M059J (cell line): Measurements from ENCODE around the gene MAP4K1. TPM values are rescaled to one million over a fixed set of nuclear protein-coding genes. Genes with fewer than 3 reads are reported as not detected.
"Not testable (repeated sequence)": the region's sequence is repeated elsewhere in the genome, so short reads cannot be mapped to it uniquely, and the experiment has no call there.

ENCODE experiments used
- DNase-seq: peaks from one replicate; pipeline ENCODE4 v3.0.0-alpha.2; 2012; ENCODE audit warnings: low read depth
- total RNA-seq: library from RNA; depleted of rRNA; stranded (reverse); fragments of >200 nt; shearing (Covaris generic); gene quantifications from 2 replicates; pipeline ENCODE4 v1.2.3, GENCODE V29; 2014

Gene MAP4K1
- total RNA-seq, 1 experiment from 2014 or later: 0.22 TPM

DNA sequence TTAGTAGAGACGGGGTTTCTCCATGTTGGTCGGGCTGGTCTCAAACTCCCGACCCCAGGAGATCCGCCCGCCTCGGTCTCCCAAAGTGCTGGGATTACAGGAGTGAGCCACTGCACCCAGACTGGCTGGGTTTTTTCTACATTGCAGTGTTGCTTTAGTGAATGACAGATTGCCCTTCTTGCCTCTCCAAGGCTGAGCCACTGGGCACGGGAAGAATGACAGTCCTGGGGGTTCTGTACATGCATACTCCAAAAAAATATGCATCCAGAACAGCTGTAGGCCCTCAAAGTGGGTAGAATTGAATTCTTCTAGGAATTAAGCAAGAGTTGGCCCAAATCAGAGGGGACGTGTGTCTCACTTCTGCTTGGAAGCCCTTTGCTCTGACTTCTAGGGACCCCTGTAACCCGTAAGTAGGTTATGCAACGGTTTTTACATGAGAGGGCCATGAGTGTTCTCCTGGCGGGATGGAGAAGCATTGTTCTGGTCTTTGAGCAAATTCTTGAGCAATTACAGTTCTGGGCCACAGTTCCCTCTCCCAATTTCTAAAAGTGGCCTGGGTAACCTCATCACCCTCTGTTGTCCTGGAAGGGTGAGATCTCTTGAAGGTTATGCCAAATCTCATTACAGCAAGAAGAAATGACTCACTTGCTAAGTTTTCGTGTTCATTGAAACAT, 33.3 kb upstream of the MAP4K1 start:
- peak; percentile 96 for DNase-seq

DNA sequence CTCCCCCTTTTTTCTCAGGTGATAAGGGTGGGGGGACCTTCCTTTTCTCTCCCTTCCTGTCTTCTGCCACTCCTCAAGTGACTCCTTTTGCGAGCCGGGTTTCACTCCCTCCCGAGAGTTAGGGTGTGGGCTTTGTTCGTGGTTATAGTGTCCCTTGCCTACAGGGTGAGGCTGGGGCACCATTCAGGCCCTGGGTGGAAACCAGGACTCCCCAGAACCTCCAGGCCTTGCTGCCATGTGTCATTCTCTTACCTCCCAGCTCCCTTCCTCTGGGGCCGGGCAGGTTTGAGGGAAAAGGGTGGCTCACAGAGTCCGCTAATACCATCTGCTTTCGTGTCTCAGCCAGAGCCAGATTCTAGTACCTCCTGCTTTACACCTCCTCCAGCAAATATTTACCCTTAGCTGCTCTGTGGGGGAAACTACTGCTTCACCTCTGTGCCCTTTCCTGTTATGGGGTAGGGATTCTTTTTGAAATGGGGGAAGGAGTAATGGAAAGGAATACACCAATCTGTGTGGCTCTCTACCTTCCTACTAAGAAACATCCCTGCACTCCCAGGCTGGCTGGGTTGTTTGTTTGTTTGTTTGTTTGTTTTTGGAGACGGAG, 32.5 kb upstream of the MAP4K1 start:
- peak; percentile 71 for DNase-seq

DNA sequence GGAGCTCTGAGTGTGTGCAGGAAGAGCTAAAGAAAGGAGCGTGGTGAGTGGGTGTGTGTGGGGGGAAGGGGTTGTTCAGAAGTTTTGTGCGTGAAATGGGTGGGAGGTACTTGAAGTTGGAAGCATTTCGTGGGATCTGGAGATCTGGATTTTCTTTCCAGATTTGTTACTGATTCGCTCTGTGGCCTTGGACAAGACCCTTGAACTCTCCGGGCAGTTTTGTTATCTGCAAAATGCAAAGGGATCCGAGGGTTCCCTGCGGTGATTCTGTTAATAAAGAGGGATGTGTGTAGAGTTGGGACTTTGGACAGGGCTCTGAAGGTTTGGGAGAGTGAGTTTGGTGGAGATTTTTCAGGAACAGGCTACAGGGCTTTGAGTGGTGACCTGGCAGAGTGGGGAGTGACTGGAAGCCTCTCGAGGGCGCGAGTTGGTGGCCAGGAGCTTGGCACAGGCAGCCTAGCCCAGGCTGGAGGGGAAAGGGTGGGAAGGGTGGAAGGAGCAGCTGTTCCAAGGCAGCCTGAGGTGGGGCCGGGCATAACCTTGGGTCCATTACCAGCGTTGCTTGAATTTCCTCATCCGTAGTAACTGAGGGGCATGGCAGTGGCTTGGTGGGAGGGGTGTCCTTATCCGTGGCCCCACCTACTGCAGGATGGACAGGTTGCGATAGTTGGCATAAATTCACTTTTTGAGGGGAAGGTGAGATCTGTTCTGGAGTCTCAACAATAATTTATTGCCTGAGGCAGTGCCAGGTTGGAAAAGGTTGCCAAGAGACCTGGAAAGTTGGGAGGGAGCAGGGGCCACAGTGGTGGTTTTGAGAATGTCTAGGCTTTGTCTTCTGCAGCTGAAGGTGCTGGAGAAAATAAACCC, 31.8 kb upstream of the MAP4K1 start:
- peak; percentile 83 for DNase-seq

DNA sequence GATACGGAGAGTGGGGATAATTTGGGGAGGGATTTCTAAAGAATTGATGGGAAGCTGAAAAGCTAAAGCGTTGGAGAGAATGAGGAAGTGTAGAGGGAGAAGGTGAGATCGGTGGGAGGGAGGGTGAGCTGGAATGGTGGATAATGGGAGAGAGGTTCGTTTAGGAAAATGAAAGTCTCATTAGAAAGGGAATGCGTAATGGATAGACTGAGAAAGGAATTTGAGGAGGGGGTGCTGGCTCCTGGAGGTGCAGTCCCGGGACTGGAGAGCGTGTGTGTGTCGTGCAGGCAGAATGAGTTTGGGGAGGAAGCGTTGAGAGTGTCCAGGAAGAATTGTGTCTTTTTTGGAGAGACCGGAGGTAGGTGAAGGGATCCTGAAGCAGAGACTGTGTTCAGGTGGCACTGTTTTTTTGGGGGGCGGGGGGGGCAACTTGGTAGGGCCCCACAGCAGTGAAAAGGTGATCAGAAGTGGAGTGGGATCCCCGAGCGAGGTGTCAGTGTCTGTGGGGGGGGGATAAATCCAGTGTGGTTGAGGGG, 31.1 kb upstream of the MAP4K1 start:
- peak; percentile 37 for DNase-seq

DNA sequence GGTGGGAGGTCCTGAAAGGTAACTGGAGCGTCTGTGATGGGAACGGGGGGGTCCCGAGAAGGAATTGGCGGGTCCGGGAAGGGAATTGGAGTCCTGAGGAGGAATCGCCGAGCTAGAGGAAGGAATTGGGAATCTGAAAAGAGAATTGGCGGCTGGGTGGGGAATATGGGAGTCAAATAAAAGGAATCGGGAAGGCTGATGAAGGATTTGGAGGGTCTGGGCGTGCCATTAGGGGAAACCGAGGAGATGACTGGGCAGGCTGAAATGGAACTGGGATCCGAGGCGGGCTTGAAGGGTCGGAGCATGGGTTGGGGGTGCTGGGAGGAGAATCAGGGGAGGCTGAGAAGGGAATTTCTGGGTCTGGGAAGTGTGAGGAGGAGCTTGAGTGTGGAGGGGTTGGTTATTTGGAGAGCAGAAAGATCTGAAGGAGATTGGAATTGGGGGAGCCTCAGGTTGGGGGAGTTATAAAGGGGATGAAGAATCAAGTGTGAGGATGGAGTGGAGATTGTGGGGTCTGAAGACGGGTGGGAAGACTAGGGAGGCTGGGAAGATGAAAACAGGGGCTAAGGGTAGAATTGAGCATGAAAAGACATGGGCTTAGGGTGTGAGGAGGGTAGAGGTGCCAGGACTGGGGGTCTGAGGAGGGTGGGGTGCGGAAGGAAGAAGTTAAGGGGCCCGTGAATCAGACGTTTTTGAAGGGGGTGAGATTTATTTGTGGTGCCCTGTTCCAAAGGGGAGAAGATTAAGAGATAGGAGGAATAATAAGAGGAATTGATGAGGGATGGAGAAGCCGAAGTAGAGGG, 30.4 kb upstream of the MAP4K1 start:
- no peak for DNase-seq

DNA sequence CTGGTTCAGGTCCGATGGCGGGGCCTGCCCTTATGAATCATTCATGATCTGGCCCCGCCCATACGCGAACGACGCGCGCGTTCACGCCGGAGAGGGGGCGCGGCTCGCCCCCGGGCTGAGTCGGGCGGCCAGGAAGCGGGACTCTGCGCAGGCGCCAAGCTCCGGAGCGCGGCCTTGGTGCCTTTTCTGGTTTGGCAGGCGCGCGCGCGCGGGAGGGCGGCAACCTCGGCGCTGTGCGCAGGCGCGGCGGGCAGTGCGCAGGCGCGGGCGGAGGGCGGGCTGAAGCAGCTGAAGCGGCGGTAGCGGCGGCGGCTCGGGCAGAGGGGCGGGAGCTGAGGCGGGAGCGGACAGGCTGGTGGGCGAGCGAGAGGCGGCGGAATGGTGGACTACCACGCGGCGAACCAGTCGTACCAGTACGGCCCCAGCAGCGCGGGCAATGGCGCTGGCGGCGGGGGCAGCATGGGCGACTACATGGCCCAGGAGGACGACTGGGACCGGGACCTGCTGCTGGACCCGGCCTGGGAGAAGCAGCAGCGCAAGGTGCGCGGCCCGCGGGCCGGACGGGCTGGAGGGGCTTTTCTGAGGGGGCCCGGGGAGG, 29.7 kb upstream of the MAP4K1 start, which contains the start of gene ACTN4:
Gene ACTN4 (plus strand): TSS at position 282 of the 598 bp plus-strand sequence. CDS start 97 bp downstream, at position 379.
- DNase-seq: peak; percentile 94

DNA sequence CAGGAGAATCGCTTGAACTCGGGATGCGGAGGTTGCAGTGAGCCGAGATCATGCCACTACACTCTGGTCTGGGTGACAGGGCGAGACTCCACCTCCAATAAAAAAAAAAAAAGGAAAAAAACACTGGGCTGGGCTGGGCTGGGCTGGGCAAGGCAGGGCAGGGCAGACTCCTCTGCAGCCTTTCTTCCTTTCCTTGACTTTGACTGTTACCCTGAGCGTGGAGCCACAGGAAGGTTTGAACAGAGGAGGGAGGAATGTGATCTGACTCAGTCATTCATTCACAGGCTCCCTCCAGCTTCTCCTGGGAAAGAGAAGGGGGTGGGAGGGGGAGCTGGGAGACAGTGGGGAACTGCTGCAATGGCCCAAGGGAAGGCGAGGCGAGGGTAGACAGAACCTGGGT, 27.0 kb upstream of the MAP4K1 start:
- peak; percentile 41 for DNase-seq

DNA sequence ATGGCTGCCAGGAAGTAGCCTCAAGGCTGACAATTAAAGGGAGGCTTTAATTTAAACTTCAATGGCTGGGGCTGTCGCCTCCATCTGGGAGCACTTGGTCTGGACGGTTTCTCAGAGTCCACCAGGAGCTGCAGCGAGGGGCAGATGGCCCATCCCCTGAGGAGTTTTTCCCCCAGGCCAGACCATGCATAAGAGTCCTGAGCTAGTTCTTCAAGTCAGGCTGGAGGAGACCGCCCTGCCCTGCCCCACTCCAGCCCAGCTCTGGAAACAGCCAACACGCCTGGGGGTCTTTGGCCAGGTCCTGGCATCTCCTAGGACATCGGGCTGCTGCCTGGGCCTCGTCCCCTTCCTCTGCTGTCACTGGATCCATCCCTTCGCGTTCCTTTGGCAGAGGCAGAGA, 24.4 kb upstream of the MAP4K1 start:
- DNase-seq: no peak

DNA sequence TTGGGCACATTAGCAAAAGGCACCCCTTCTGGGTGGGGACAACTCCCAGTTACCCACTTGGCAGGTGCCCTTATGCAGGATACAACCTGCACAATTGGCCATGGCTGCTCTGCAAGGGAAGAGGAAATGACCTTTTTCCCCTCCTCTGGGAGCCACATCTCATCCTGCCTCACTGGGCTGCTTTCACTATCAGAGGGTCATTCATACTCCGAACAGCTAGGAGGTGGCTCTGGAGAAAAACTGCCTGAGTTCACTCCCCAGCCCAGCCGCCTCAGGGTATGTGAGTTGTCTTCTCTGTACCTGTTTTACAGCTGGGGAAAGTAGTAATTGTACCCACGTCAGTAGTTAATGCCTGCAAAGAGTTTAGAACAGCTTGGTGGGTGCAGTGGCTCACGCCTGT, 22.6 kb upstream of the MAP4K1 start:
- DNase-seq: no peak

DNA sequence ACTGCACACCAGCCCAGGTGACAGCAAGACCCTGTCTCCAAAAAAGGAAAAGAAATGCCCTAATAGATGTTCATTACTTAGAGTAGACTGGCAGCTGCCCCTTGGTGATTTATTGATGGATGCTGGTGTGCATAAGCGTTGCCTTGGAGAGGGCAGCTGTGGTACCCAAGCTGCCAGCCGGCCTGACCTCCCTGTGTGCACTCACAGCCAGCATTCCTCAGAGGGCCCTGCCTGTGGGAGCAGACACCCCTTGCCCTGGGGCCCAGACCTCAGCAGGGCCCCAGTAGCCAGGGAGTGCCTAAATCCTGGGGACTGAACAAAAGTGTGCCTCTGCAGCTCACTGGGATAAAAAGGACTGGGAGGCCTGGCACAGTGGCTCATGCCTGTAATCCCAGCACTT, 21.9 kb upstream of the MAP4K1 start:
- DNase-seq: no peak

DNA sequence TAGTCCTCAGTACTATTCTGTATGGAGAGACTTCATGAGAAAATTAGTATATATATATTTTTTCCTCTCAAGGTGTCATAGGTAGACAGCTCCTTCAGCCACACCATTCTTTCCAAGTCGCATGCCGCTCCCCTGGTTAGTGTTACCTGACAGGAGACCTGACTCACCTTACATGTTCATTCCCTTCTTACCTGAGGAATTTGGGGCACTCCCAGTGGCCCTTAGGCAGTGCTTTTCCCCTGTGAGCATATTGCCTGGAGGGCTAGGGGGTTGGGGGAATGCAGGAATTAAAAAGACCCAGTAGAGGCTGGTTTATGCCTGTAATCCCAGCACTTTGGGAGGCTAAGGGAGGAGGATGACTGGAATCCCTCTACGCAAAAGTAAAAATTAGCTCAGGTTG, 20.7 kb upstream of the MAP4K1 start:
- DNase-seq: no peak

DNA sequence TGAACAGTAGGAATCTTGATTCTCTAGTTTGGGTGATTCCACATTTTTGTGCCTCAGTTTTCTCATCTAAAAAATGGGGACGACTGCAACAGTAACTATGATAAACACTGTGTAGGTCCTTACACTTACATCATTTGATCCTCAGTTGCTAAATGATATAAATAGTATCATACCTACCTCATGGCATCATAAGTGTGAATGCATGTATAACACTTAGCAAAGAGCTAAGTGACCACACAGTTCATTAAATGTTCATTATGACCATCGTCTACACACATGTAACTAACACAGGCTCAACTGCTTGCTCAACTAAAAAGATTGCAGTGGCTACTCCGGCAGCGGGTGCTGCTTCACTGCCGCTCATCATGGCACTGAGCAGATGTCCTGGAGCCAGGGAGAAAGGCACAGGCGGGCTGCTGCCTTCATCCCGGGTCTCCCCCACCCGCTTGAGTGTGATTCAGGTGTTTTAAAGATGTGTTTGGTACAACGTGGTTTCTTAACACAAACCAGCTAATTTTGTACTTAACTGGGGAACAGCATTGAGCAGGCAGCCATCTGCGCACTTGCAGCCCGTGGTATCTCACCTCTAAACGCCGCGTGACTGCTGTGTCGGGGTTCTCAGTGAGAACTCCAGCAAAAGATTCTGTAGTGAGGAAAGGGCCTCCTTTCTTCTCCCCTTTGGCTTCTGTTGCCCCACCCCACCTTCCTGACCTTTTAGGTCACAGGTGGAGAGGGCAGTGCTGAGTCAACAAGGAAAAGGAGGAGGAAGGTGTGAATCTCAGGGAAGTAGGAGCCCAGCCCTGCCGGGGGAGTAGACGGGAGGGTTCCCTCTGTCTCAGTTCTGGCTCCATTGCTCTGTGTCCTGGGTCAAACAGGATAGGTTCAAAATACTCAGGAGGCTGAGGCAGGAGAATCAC, 18.0 kb upstream of the MAP4K1 start:
- no peak for DNase-seq

DNA sequence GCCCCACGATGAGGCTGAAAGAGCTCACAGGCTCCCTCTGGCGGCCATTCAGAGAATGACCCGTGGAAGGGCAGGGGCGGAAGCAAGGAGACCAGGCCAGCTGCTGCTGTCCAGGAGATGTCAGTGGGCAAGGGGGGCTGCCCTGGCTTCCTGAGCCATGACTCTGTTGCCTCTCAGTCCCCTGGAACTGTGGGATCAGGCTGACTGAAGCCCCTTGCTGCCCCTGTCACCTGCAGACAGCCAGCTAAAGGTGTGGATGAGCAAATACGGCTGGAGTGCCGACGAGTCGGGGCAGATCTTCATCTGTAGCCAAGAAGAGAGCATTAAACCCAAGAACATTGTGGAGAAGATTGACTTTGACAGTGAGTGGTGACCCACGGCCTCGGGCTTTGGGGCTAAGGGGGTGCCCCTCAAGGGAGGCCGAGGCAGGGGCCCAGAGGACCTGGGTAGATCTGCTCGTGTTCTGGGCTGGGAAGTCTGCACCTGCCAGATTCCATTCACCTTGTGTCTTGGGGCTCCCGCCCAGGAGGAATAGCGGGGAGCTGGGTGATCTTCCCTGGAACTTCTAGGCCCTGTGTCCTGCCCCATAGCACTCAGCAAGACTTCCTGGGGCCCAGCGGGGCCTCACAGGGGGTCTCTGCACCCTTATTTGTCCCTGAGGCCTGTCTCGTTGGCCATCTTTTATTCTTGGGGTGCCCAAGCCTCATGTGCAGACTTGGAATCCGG, 17.2 kb upstream of the MAP4K1 start:
- peak; percentile 61 for DNase-seq

DNA sequence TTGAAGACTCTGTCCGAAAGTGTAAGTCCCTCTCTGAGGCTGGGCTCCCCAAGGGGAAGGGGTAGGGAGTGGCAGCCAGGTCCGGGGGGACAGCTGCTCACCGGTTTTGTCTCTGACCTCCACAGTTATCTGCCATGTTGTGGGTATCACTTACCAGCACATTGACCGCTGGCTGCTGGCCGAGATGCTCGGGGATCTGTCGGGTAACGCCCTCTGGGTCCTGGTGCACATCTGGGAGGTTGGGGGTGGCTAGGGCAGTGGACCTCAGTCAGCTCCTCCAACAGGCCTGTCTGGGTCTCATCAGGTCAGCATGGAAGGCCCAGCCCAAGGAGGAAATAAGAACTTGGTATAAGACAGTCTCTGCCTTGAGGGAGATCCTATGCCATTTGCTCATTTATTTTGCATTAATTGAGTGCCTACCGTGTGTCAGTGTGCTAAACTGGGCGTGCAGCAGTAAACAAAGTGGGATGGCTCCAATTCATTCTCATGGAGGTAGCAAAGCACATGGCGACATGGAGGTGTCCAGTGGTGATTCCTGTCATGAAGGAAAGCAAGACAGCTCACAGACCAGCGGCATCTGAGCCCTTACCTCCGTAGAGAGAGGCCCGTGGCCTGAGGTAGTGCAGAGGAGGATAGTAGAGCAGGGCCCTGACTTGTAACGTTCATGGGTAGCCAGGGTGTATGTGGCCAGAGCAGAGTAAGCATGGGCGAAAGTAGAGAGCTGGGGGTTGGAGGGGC, 14.9 kb upstream of the MAP4K1 start:
- no peak for DNase-seq

DNA sequence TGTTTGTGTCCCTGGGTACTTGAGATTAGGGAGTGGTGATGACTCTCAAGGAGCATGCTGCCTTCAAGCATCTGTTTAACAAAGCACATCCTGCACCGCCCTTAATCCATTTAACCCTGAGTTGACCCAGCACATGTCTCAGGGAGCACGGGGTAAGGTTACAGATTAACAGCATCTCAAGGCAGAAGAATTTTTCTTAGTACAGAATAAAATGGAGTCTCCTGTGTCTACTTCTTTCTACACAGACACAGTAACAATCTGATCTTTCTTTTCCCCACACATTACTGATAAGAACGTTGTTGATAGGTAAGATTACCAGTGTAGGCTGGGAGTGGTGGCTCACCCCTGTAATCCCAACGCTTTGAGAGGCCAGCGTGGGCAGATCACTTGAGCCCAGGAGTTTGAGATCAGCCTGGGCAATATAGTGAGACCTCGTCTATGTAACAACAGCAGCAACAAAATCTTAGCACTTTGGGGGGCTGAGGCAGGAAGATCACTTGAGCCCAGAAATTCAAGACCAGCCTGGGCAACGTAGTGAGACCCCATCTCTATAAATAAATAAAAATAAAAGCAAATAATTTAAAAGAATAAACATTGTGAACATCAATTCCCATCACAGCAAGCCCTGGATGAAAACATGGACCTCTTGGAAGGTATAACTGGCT, 14.2 kb upstream of the MAP4K1 start:
- not testable (repeated sequence) for DNase-seq

DNA sequence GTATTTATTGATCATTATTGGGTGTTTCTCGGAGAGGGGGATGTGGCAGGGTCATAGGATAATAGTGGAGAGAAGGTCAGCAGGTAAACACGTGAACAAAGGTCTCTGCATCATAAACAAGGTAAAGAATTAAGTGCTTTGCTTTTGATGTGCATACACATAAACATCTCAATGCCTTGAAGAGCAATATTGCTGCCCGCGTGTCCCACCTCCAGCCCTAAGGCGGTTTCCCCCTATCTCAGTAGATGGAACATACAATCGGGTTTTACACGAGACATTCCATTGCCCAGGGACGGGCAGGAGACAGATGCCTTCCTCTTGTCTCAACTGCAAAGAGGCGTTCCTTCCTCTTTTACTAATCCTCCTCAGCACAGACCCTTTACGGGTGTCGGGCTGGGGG, 13.5 kb upstream of the MAP4K1 start:
- not testable (repeated sequence) for DNase-seq

DNA sequence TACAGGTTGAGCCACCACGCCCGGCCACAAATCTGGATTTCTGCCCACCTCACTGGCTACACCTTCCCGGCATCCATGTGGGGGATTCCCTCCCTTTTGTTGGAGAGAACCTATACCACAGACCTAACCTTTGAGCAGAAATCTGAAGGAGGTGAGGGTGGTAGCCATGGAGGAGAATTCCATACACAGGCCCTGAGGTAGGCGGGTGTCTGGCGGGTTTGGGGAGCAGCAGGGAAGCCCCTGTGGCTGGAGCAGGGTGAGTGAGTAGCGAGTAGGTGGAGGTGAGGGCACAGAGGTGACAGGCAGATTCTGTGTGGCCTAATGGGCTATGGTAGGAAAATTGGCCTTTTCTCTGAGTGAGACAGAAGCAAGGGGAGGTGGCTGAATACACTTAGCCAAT, 11.8 kb upstream of the MAP4K1 start:
- no peak for DNase-seq

DNA sequence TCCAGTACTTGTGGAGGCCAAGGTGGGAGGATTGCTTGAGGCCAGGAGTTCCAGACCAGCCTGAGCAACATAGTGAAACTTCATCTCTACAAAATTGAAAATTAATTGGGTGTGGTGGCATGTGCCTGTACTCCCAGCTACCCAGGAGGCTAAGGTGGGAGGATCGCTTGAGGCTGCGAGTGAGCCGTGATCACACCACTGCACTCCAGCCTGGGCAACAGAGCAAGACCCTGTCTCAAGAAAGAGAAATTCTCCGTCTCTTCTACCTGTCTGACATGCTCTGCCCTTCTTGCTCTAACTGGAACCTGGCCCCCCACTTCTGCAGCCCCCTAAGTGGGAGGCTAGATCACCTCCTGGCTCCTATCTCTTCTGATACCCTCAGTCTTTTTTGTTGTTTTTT, 8.6 kb upstream of the MAP4K1 start:
- DNase-seq: no peak
